Activated T-cell treated with anti-CD3 and anti-CD28 coated beads, Interleukin-2, amount 50 U/mL, for 4 hours (primary cell): ENCODE data around the gene ADAMTS9. TPM values are rescaled to one million over a fixed set of nuclear protein-coding genes. Genes with fewer than 3 reads are reported as not detected.

Experiments
- ATAC-seq, 2 donors: fragments of 200-7000 bp; cut with Tn5 transposase; one replicate each; pipeline ENCODE4 v1.10.0; 2021
- DNase-seq: peaks from one replicate; pipeline ENCODE4 v3.0.0-alpha.2; 2020
- H3K27me3 Mint-ChIP-seq: one replicate; pipeline ENCODE4 v1.8.0; 2021; ENCODE audit warnings: low read depth, mixed read lengths
- H3K36me3 Mint-ChIP-seq: one replicate; pipeline ENCODE4 v1.8.0; 2022; ENCODE audit warnings: mixed read lengths; ENCODE audit not compliant: insufficient read depth
- H3K4me1 Mint-ChIP-seq: one replicate; pipeline ENCODE4 v1.8.0; 2021; ENCODE audit warnings: low read depth, mixed read lengths
- H3K4me3 Mint-ChIP-seq: one replicate; pipeline ENCODE4 v1.8.0; 2021; ENCODE audit warnings: mild to moderate bottlenecking, moderate library complexity, mixed read lengths
- H3K9me3 Mint-ChIP-seq: one replicate; pipeline ENCODE4 v1.8.0; 2021; ENCODE audit warnings: mixed read lengths
- total RNA-seq, 3 donors: library from RNA; stranded (reverse); gene quantifications; one replicate each; pipeline ENCODE4 v1.2.1, GENCODE V29; 2021

The ADAMTS9 gene
- total RNA-seq, 3 donors from 2014 or later: 0.08 to 0.11 TPM; not detected in 1

DNA sequence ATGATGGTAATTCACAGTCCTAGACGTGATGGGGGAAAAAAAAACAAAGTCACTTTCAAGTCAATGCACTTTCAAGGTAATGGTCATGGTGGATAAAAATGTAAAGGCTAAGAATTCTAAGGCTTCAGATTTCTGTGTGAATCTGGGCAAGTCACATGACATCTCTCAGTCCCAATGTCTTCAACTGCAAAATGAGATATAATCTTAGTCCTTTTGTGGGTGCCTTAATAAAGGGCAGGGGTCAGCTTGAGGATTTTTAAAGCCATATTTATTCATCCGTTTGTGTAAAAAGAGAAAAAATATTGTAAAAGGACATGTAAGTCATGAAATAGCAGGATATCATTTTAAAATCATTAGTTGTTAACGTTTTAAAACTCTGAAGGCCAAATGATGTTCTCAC is 83.5 kb downstream of the ADAMTS9 start:
- H3K9me3 Mint-ChIP-seq: no peaks in the 10 kb centered on the region
- no peaks in the 10 kb centered on the region for H3K36me3 Mint-ChIP-seq

DNA sequence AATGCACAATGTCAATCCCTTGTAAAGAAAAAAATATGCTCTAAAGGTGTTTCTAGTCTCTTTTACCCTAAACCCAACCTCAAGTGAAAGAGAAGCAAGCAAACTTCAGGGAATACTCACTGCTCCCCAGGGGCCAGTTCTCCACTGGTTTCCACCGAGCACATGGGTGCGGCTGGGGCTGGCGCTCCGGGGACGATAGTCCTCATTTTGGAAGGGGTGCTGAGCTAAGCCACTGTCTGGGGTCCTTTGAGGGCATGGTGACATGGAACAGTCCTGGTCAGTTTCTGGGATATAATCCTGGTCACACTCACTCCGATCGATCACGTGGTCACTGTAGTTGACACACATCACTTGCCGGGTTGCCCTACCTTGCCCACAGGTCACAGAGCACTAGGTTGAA is 86.0 kb downstream of the ADAMTS9 start:
- DNase-seq: no peak
- no peaks in the 10 kb centered on the region for H3K9me3 Mint-ChIP-seq
- no peaks in the 10 kb centered on the region for H3K36me3 Mint-ChIP-seq
- no peak for ATAC-seq
- no peaks in the 10 kb centered on the region for H3K4me1 Mint-ChIP-seq
- H3K4me3 Mint-ChIP-seq: no peak overlapping the region
- no peaks in the 10 kb centered on the region for H3K27me3 Mint-ChIP-seq

More for the DNA sequence above, 83.5 kb downstream of the ADAMTS9 start:
- H3K4me1 Mint-ChIP-seq: no peaks in the 10 kb centered on the region
- DNase-seq: no peak
- H3K27me3 Mint-ChIP-seq: no peaks in the 10 kb centered on the region
- H3K4me3 Mint-ChIP-seq: no peak overlapping the region
- ATAC-seq: no peak

DNA sequence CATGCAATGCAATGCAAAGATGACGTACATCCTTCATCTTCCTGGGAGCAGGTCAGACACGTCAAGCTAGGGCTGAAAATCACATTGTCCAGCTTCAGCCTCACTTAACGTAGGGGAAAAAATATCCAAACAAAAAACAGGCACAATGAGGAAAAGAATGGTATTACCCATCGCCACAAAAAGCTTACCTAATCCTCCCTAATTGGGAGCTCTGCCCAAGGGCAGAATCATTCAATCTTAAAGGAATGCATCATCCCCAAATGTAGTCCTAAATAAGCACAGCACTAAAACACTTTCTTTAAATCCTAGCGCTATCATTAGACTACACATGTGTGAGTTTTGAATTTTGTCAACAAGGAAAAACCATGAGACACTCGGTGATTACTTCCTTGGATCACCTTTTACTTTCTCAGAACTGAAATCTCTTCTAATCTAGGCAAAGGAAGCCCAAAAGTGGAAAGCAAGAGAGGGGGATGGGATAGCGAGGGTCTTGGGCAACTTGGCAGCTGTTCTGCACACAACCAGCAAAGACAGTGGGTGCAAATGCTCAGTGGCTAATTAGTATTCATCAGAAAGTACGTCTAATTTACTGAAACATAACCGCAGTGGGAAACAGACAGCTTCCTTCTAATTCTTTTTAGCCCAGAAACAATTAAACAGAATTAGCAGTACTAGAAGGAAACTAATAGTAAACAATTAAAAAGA is 87.4 kb downstream of the ADAMTS9 start:
- Mint-ChIP-seq H3K27me3 (no peaks in the 10 kb centered on the region), H3K9me3 (no peaks in the 10 kb centered on the region), H3K4me3 (no peak overlapping the region), H3K4me1 (no peaks in the 10 kb centered on the region), H3K36me3 (no peaks in the 10 kb centered on the region)
- DNase-seq (no peak), ATAC-seq (no peak)

DNA sequence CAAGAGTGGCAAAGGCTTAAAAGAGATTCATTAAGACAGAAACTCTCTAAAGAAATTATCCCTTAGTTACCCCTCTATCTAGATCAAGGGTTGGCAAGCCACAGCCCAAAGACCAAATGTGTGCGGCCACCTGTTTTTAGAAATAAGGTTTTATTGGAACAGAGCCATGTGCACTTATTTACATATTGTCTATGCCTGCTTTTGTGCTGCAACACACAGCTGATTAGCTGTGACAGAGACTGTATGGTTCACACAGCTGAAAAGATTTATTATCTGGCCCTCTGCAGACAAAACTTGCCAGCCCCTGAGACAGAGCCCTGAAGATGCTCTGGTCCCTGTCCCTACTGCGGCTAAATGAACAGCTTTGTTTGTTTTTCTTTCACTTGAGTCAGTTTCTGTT is 88.1 kb downstream of the ADAMTS9 start:
- H3K27me3 Mint-ChIP-seq: no peaks in the 10 kb centered on the region
- no peak for DNase-seq
- no peaks in the 10 kb centered on the region for H3K36me3 Mint-ChIP-seq
- no peak for ATAC-seq
- H3K9me3 Mint-ChIP-seq: no peaks in the 10 kb centered on the region
- no peaks in the 10 kb centered on the region for H3K4me1 Mint-ChIP-seq
- no peak overlapping the region for H3K4me3 Mint-ChIP-seq

DNA sequence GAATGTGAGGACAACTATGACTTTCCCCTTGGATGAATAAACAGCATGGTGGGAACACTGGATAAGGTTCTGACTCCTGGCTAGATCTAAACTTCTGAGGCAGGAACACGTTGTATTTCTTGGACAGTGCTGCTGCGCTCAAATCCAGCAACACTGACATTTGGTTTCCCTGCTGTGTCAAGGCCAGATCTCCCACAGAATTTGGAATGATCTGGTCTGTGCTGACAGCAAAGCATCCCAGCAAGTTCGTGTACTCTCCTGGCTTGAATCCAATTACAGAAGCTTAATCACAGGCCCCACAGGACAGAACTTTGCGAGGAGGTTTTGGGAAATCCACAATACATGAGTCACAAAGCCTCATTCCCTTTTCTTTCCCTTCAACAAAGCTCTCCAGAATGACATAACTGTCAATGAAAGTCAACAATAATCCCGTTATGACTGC is 92.5 kb downstream of the ADAMTS9 start:
- ATAC-seq (no peak), DNase-seq (no peak)
- Mint-ChIP-seq H3K4me1 (no peaks in the 10 kb centered on the region), H3K9me3 (no peaks in the 10 kb centered on the region), H3K4me3 (no peak overlapping the region), H3K36me3 (no peaks in the 10 kb centered on the region), H3K27me3 (no peaks in the 10 kb centered on the region)

DNA sequence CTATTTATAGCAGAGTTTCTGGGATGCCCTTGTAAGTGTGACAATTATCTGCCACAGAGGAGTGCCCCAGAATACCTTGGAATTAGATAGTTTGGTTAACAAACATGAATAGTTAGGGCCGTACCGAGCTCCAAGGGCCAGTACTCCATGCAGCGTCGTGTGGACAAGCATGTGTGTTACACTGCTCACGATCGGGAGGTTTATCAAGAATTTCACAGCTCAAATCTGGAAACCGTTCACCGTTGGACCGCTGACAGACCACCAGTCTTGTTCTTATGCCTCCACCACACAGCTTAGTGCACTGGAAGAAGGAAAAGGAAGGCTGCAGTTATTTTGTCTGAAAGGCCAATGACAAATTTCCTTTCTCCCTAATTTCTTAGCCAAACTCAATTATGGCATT is 93.7 kb downstream of the ADAMTS9 start:
- Mint-ChIP-seq H3K36me3 (no peaks in the 10 kb centered on the region), H3K9me3 (no peaks in the 10 kb centered on the region), H3K27me3 (no peaks in the 10 kb centered on the region), H3K4me3 (no peak overlapping the region), H3K4me1 (no peaks in the 10 kb centered on the region)
- no peak for ATAC-seq
- DNase-seq: no peak

DNA sequence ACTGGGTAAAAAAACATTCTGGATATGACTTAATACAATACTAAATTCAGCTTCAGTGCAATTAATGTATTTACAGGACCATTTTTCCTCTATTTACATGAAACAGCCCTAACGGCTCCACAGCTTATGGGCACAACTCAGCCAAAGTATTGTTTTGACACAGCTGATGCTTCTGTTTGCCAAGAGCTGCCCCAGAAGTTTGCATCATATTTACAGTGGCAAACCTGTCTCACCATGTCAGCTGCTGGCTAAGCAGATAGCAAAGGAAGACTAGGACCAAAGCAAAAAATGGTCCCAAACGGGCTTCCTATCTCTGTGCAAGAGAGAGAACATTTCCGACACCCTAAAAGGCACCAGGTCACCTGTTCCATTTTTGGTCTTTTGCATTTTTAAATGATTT is 94.5 kb downstream of the ADAMTS9 start:
- DNase-seq (no peak), ATAC-seq (no peak)
- H3K27me3 Mint-ChIP-seq: no peaks in the 10 kb centered on the region
- H3K4me3 Mint-ChIP-seq: no peak overlapping the region
- H3K36me3 Mint-ChIP-seq: no peaks in the 10 kb centered on the region
- no peaks in the 10 kb centered on the region for H3K4me1 Mint-ChIP-seq
- no peaks in the 10 kb centered on the region for H3K9me3 Mint-ChIP-seq

DNA sequence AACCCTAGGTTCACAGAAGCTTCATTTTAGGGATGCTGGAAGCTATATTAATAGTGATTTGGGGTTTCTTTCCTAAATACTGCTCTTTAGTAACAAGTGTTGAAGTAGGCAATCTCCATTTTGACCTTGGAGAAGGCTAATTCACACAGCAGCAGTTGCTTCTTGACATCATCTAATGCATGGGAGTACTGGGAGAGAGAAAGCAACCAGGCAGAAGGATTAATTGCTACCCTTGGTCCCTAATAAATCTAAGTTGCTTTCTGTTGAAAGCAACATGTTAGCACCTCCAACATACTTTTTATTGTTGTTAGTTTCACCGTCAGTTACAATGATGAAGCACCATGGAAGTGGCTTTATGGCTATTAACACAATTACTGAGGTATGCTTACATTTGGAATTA is 96.2 kb downstream of the ADAMTS9 start:
- DNase-seq (no peak), ATAC-seq (no peak)
- Mint-ChIP-seq H3K4me3 (no peak overlapping the region), H3K27me3 (no peaks in the 10 kb centered on the region), H3K9me3 (no peaks in the 10 kb centered on the region), H3K36me3 (no peaks in the 10 kb centered on the region), H3K4me1 (no peaks in the 10 kb centered on the region)

DNA sequence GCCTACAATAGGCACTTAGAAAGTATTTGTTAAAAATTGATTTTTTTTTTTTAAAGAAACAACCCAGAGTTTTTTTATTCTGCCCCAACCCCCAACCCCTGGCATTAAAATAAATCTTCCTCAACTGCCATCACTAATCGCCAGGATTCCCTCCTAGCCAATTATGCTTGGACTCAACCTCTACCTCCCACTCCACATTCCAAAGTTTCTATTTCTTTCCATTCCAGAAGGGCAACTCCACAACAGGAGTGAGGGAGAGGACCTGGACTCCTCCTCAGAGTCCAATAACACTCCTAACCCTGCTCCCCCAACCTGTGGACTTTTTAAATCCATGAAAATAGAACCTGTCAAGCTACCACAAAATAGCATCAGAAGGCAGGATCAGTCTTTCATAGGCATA is 99.4 kb downstream of the ADAMTS9 start:
- H3K4me3 Mint-ChIP-seq: no peak overlapping the region
- H3K9me3 Mint-ChIP-seq: no peaks in the 10 kb centered on the region
- DNase-seq (no peak), ATAC-seq (no peak)
- H3K36me3 Mint-ChIP-seq: no peaks in the 10 kb centered on the region
- H3K27me3 Mint-ChIP-seq: no peaks in the 10 kb centered on the region
- no peaks in the 10 kb centered on the region for H3K4me1 Mint-ChIP-seq

DNA sequence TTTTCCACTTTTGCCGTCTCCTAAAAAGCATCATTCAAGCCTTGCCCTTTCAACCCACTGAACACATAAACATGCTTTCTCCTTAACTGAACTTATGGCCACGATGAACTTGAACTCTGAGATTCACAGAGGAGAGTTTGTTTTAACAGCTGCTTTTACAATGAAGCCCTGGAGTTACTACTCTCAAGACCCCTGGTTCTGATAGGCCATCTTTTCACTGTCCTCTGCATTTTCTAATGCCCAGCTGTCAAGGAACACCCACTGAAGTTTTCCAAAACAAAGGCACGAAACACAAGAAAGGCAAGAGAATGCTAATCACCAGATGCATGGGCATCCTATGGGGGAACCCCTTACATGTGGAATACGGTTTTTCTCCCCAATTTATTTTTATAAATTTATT is 100.8 kb downstream of the ADAMTS9 start:
- Mint-ChIP-seq H3K4me3 (no peak overlapping the region), H3K27me3 (no peaks in the 10 kb centered on the region), H3K9me3 (no peaks in the 10 kb centered on the region), H3K36me3 (no peaks in the 10 kb centered on the region), H3K4me1 (no peaks in the 10 kb centered on the region)
- ATAC-seq (no peak), DNase-seq (no peak)

DNA sequence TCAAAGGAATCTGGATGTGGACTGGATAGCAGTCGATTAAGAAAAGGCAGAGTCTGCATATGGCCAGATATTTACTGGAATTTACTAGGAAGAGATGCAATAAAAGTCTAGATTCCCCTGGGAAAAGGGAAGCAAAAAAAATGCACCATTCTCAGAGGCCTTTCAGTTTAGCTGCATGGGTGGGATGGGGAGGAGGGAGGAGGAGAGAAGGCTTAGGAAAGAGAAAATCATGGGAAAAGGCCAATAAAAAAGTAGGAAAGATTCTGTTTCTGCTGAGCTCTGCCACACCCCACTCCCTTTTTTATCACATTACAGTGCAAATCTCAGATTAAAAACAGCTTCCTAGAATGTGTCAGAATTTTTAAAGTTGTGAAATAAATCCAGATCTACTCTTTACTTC is 103.6 kb downstream of the ADAMTS9 start:
- H3K4me3 Mint-ChIP-seq: no peak overlapping the region
- H3K36me3 Mint-ChIP-seq: no peaks in the 10 kb centered on the region
- H3K27me3 Mint-ChIP-seq: no peaks in the 10 kb centered on the region
- H3K4me1 Mint-ChIP-seq: no peaks in the 10 kb centered on the region
- no peaks in the 10 kb centered on the region for H3K9me3 Mint-ChIP-seq
- DNase-seq (no peak), ATAC-seq (no peak)

DNA sequence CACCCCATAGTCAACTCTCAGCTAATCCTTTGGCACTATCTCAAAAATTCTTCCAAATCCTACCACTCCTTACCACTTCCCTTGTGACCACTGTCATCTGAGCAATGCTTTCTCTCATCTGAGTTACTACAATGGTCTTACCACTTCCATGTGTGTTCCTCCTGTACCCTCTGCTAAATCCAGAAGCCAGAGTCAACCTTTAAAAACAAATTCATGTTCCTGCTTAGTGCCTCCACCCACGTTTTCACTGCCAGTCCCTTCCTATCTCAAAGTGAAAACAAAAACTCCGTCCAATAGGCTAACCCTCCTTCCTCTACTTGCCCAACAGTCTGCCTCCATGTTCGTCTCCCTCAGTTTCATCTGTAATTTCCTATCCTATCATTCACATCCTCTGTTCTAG is 109.0 kb downstream of the ADAMTS9 start:
- no peaks in the 10 kb centered on the region for H3K27me3 Mint-ChIP-seq
- H3K4me1 Mint-ChIP-seq: no peaks in the 10 kb centered on the region
- no peaks in the 10 kb centered on the region for H3K36me3 Mint-ChIP-seq
- ATAC-seq: no peak
- no peaks in the 10 kb centered on the region for H3K9me3 Mint-ChIP-seq
- H3K4me3 Mint-ChIP-seq: no peak overlapping the region
- no peak for DNase-seq

DNA sequence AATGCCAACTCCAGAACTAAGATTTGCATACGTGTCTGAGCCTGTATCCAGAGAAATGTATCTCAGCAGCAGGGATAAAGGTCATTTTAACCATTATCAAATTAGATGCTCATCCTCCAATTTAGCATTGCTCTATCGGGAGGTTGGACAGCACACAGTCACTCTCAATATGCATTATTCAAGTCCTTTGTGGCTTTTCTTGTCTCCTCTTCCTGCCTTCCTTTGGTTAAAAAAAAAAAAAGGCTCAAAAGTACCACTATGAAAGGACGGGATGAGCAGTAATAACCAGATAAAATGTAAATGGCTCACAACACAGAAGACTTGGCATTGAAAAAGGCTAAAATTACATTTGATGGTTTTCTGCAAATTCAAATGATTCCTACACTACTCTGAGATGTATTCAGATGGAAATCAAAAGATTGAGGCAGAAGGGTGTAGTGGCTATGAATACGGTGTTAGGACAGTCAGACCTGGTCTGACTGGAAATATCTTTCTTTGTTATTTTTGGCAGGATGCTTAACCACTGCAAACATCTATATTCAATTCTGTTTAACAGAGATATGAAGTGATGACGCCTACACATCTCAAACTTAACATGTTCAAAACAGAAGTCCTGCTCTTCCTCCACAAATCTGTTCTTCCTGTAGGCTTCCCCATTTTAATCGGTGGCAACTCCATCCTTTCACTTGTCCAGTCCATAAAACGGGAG is 109.6 kb downstream of the ADAMTS9 start:
- Mint-ChIP-seq H3K36me3 (no peaks in the 10 kb centered on the region), H3K27me3 (no peaks in the 10 kb centered on the region), H3K4me3 (no peak overlapping the region), H3K9me3 (no peaks in the 10 kb centered on the region), H3K4me1 (no peaks in the 10 kb centered on the region)
- DNase-seq: no peak
- no peak for ATAC-seq

DNA sequence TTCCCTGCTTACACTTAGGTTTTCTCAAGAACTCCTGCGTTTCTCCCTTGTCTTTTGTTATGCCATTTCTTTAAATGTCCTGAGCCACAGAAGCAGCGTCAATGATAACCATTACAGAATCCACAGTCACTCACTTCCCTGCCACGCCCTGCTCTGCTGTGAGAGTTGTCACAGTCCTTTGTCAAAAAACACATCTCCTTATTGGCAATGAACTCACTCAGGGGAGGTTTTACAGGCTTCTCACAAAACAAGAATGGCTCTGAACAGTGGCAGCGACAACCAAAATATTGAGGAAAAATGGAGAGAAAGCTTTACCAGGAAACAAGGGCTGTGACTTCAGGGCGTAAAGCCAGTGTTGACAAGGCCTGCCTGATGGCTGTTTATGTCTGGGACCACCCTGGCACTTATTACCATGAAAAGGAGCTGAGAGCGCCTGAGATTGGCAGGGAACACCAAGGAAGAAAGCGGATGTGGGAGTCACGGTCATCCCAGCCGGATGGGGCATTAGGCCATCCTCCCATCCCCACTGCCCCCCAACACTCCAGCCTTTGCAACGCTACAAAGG is 111.5 kb downstream of the ADAMTS9 start:
- no peaks in the 10 kb centered on the region for H3K9me3 Mint-ChIP-seq

DNA sequence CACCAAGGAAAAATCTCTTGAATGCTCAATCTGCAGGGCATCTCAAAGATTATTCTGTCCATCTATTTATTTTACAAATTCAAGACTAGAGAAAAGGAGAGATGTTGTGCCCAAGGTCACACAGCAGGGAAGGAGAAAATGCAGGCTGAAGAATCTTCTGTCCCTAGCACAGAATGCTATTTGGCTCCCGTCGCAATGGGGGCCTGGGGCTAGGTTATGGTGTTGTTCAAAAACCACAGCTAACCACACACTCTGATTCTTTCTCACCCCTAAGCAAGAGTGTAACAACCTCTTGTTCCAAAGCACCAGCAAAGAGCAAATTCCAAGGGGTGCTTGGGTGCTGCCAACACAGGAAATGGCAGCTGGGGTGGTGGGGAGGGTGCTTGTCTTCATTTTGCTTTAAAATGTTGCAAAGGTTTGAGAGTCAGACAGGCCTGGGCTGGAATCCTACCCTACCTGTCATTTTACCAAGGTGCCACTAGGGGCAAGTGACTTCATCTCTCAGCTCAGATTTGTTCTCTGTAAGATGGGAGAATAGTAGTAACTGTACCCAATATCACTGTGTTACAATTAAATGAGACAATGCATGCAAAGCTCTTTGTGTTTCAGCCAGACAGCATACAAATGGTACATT is 112.5 kb downstream of the ADAMTS9 start:
- Mint-ChIP-seq H3K4me3 (no peak overlapping the region), H3K9me3 (no peaks in the 10 kb centered on the region), H3K4me1 (no peaks in the 10 kb centered on the region), H3K27me3 (no peaks in the 10 kb centered on the region), H3K36me3 (no peaks in the 10 kb centered on the region)
- ATAC-seq: no peak
- DNase-seq: no peak

More for the DNA sequence above, 111.5 kb downstream of the ADAMTS9 start:
- H3K27me3 Mint-ChIP-seq: no peaks in the 10 kb centered on the region
- DNase-seq: no peak
- no peaks in the 10 kb centered on the region for H3K36me3 Mint-ChIP-seq
- H3K4me1 Mint-ChIP-seq: no peaks in the 10 kb centered on the region
- H3K4me3 Mint-ChIP-seq: no peak overlapping the region
- ATAC-seq: no peak
